Progenitor cell of endocrine pancreas (in vitro differentiated cells): ENCODE results near the gene ZNF729. TPM values are rescaled to one million over a fixed set of nuclear protein-coding genes. Genes with fewer than 3 reads are reported as not detected.
"Not testable (repeated sequence)": the region's sequence is repeated elsewhere in the genome, so short reads cannot be mapped to it uniquely, and the experiment has no call there.

ENCODE experiments used
- DNase-seq: peaks from one replicate; pipeline ENCODE4 v3.0.0; 2021; ENCODE audit warnings: low spot score; ENCODE audit not compliant: unreplicated experiment
- H3K27ac Mint-ChIP-seq: 2 replicates; pipeline ENCODE4 v1.8.0; 2021; ENCODE audit warnings: mild to moderate bottlenecking, moderate library complexity, mixed read lengths
- H3K27me3 Mint-ChIP-seq: 2 replicates; pipeline ENCODE4 v1.8.0; 2021; ENCODE audit warnings: mixed read lengths
- H3K36me3 Mint-ChIP-seq: 2 replicates; pipeline ENCODE4 v1.8.0; 2022; ENCODE audit warnings: mixed read lengths; ENCODE audit not compliant: insufficient read depth
- H3K4me1 Mint-ChIP-seq: 2 replicates; pipeline ENCODE4 v1.8.0; 2021; ENCODE audit warnings: low read depth, mixed read lengths
- H3K4me3 Mint-ChIP-seq: 2 replicates; pipeline ENCODE4 v1.8.0; 2021; ENCODE audit warnings: low read depth, mild to moderate bottlenecking, moderate library complexity, mixed read lengths
- H3K9me3 Mint-ChIP-seq: 2 replicates; pipeline ENCODE4 v1.8.0; 2021; ENCODE audit warnings: low read depth, mixed read lengths
- total RNA-seq: library from RNA; stranded (reverse); gene quantifications from 2 replicates; pipeline ENCODE4 v1.2.1, GENCODE V29; 2021
- TF ChIP-seq, protein P1 (sequence below): fragments of 200-600 bp; sonication (generic); IDR thresholded peaks from one replicate; pipeline ENCODE4 v1.5.0; 2021; ENCODE audit warnings: antibody characterized with exemption, mild to moderate bottlenecking; ENCODE audit not compliant: unreplicated experiment

The ZNF729 gene
- total RNA-seq, 1 donor from 2014 or later: not detected

DNA sequence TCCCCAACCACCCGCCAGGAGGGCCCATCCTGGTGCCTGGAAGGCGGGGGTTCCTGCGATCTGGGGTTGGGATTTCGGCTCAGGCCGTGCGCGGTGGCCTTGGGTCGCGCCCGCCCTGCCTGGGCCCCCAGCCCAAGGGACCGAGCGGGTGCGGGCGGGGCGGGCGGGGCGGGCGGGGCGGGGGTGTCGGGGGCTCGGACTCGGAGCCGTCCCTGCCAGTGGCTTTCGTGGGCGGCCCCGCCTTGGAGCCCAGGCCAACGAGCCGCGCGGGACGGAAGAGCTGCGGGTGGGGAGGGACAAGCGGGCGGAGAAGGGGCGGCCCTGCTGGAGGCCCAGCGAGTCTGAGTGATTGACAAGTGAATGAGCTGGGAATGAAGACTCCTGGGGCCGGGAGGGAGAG is 24.6 kb upstream of the ZNF729 start:
- DNase-seq: no peak
- Mint-ChIP-seq H3K4me1 (no peaks in the 10 kb centered on the region), H3K27me3 (no peaks in the 10 kb centered on the region), H3K36me3 (peaks cover 1% of the 10 kb centered on the region), H3K4me3 (no peak overlapping the region), H3K9me3 (peaks cover 45% of the 10 kb centered on the region), H3K27ac (no peak overlapping the region)
- TF ChIP-seq, protein P1, sequence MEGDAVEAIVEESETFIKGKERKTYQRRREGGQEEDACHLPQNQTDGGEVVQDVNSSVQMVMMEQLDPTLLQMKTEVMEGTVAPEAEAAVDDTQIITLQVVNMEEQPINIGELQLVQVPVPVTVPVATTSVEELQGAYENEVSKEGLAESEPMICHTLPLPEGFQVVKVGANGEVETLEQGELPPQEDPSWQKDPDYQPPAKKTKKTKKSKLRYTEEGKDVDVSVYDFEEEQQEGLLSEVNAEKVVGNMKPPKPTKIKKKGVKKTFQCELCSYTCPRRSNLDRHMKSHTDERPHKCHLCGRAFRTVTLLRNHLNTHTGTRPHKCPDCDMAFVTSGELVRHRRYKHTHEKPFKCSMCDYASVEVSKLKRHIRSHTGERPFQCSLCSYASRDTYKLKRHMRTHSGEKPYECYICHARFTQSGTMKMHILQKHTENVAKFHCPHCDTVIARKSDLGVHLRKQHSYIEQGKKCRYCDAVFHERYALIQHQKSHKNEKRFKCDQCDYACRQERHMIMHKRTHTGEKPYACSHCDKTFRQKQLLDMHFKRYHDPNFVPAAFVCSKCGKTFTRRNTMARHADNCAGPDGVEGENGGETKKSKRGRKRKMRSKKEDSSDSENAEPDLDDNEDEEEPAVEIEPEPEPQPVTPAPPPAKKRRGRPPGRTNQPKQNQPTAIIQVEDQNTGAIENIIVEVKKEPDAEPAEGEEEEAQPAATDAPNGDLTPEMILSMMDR: no peak

DNA sequence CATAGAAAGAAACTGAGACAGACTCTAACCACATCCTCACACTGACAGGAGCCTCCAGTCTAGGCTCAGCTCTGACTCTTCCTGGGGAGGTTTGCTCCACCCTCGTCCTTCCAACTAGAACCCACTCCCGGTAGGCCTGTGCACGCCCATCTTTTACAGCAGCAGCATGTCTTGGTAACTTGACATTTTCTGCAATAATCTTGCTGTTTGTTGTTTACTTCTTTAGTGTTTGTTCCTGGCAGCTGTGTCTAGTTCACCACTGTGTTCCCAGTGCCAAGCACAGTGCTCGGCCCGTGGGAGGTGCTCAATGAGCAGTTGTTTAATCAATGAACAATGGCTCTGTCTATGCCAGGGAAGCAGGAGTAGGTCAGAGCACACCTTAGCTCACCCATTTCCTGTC is 23.1 kb upstream of the ZNF729 start:
- TF ChIP-seq, protein P1: no peak
- peaks cover 46% of the 10 kb centered on the region for H3K9me3 Mint-ChIP-seq
- H3K4me3 Mint-ChIP-seq: no peak overlapping the region
- no peak for DNase-seq
- no peaks in the 10 kb centered on the region for H3K4me1 Mint-ChIP-seq
- H3K36me3 Mint-ChIP-seq: peaks cover 1% of the 10 kb centered on the region
- H3K27me3 Mint-ChIP-seq: no peaks in the 10 kb centered on the region
- no peak overlapping the region for H3K27ac Mint-ChIP-seq

GRCh38 chr19:22321554-22321953 is 35.3 kb downstream of the ZNF729 start:
- not testable (repeated sequence) for DNase-seq, H3K4me3 Mint-ChIP-seq, H3K36me3 Mint-ChIP-seq, H3K27me3 Mint-ChIP-seq, H3K4me1 Mint-ChIP-seq, H3K27ac Mint-ChIP-seq
- peaks cover 49% of the 10 kb centered on the region for H3K9me3 Mint-ChIP-seq

DNA sequence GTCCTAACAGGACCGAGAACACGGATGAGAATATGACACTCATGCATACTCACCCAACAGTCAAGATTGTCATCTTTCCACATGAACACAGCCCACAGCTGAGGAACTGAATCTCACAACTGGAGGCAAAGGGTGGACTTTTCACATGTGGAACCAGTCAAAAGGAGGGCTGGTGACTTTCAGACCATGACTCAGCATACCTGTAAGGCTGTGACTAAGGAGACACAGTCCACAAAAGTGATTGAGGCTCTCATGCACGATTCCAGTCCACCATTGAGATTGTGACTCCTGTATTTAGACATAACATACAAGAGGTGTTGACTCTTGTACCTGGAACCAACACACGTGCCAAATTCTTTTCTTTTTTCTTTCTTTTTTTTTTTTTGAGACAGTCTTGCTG is 40.0 kb downstream of the ZNF729 start:
- Mint-ChIP-seq H3K4me3 (no peak overlapping the region), H3K4me1 (no peaks in the 10 kb centered on the region), H3K27me3 (no peaks in the 10 kb centered on the region), H3K27ac (no peak overlapping the region), H3K36me3 (peaks cover 6% of the 10 kb centered on the region), H3K9me3 (peaks cover 69% of the 10 kb centered on the region)
- no peak for DNase-seq
- TF ChIP-seq, protein P1: no peak

GRCh38 chr19:22327321-22327720 is 41.1 kb downstream of the ZNF729 start:
- DNase-seq: no peak
- H3K4me3 Mint-ChIP-seq: no peak overlapping the region
- peaks cover 6% of the 10 kb centered on the region for H3K36me3 Mint-ChIP-seq
- TF ChIP-seq, protein P1: no peak
- no peaks in the 10 kb centered on the region for H3K27me3 Mint-ChIP-seq
- no peaks in the 10 kb centered on the region for H3K4me1 Mint-ChIP-seq
- H3K9me3 Mint-ChIP-seq: peaks cover 76% of the 10 kb centered on the region
- no peak overlapping the region for H3K27ac Mint-ChIP-seq

DNA sequence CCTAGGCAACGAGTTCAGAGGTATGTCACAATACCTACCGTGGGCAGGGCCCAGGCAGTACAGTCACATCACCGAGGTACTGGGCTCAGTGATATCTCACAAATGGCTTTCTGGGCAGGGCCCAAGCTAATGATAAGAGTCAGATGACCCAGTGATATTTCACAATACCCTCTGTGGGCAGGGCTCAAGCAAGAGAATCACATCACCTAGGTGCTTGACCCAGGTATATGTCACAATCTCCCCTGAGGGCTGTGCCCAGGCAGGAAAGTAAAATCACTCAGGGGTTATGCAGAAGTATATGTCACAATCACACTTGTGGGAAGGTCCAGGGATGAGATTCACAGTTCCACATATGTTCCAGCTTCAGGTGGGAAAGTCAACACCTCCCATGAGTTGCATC is 45.3 kb downstream of the ZNF729 start:
- H3K4me3 Mint-ChIP-seq: no peak overlapping the region

More for the DNA sequence above, 45.3 kb downstream of the ZNF729 start:
- peaks cover 4% of the 10 kb centered on the region for H3K36me3 Mint-ChIP-seq
- H3K27me3 Mint-ChIP-seq: no peaks in the 10 kb centered on the region
- TF ChIP-seq, protein P1: no peak
- H3K27ac Mint-ChIP-seq: no peak overlapping the region
- H3K4me1 Mint-ChIP-seq: no peaks in the 10 kb centered on the region
- DNase-seq: no peak
- peaks cover 74% of the 10 kb centered on the region for H3K9me3 Mint-ChIP-seq
